Activated CD4-positive, alpha-beta T cell treated with anti-CD3 and anti-CD28 coated beads for 36 hours (primary cell): Measurements from ENCODE around the gene PCDHB13. TPM values are rescaled to one million over a fixed set of nuclear protein-coding genes. Genes with fewer than 3 reads are reported as not detected.

Experiments used
- total RNA-seq, 2 experiments: library from RNA; stranded (reverse); gene quantifications; one replicate each; pipeline ENCODE4 v1.2.3, GENCODE V29; 2021

The PCDHB13 gene
- total RNA-seq, 2 experiments from 2014 or later: not detected

Other genes starting within 250 kb of the PCDHB13 start
- not detected for gene PCDHAC2, start 247.4 kb upstream of the PCDHB13 start, total RNA-seq
- gene PCDHB1, start 162.5 kb upstream of the PCDHB13 start, total RNA-seq: not detected
- not detected for gene PCDHB2, start 119.3 kb upstream of the PCDHB13 start, total RNA-seq
- gene PCDHB3, start 113.4 kb upstream of the PCDHB13 start, total RNA-seq: not detected
- not detected for gene PCDHB4, start 92.1 kb upstream of the PCDHB13 start, total RNA-seq
- gene PCDHB5, start 78.7 kb upstream of the PCDHB13 start, total RNA-seq: not detected
- not detected for gene PCDHB6, start 63.9 kb upstream of the PCDHB13 start, total RNA-seq
- gene PCDHB7, start 41.3 kb upstream of the PCDHB13 start, total RNA-seq: not detected
- gene PCDHB8, start 36.1 kb upstream of the PCDHB13 start, total RNA-seq: not detected
- not detected for gene PCDHB16, start 31.5 kb upstream of the PCDHB13 start, total RNA-seq
- not detected for gene PCDHB9, start 26.8 kb upstream of the PCDHB13 start, total RNA-seq
- not detected for gene PCDHB10, start 21.6 kb upstream of the PCDHB13 start, total RNA-seq
- gene PCDHB11, start 14.3 kb upstream of the PCDHB13 start, total RNA-seq: not detected
- not detected for gene PCDHB12, start 5.2 kb upstream of the PCDHB13 start, total RNA-seq
- gene PCDHB14, start 9.4 kb downstream of the PCDHB13 start, total RNA-seq: not detected
- not detected for gene PCDHB15, start 31.5 kb downstream of the PCDHB13 start, total RNA-seq
- gene SLC25A2, start 90.1 kb downstream of the PCDHB13 start, total RNA-seq: under 1 TPM; 0.27 to 0.30 TPM
- gene TAF7, start 106.9 kb downstream of the PCDHB13 start, total RNA-seq: 10 to 100 TPM; 45.2 to 54.4 TPM
- under 1 TPM in 1 of 2 experiments, not detected in 1; 0.05 TPM for gene PCDHGA1, start 116.6 kb downstream of the PCDHB13 start, total RNA-seq
- not detected for gene PCDHGA2, start 124.8 kb downstream of the PCDHB13 start, total RNA-seq
- gene PCDHGA3, start 129.9 kb downstream of the PCDHB13 start, total RNA-seq: not detected
- not detected for gene PCDHGB1, start 136.2 kb downstream of the PCDHB13 start, total RNA-seq
- gene PCDHGA4, start 141.1 kb downstream of the PCDHB13 start, total RNA-seq: under 1 TPM; 0.11 TPM
- under 1 TPM; 0.07 to 0.18 TPM for gene PCDHGB2, start 146.1 kb downstream of the PCDHB13 start, total RNA-seq
- gene PCDHGA5, start 150.2 kb downstream of the PCDHB13 start, total RNA-seq: under 1 TPM; 0.07 to 0.09 TPM
- gene PCDHGB3, start 156.3 kb downstream of the PCDHB13 start, total RNA-seq: not detected
- under 1 TPM; 0.05 to 0.14 TPM for gene PCDHGA6, start 160.0 kb downstream of the PCDHB13 start, total RNA-seq
- not detected for gene PCDHGA7, start 168.8 kb downstream of the PCDHB13 start, total RNA-seq
- gene PCDHGB4, start 173.8 kb downstream of the PCDHB13 start, total RNA-seq: under 1 TPM in 1 of 2 experiments, not detected in 1; 0.09 TPM
- gene PCDHGA8, start 178.7 kb downstream of the PCDHB13 start, total RNA-seq: not detected
- under 1 TPM; 0.05 to 0.09 TPM for gene PCDHGB5, start 184.0 kb downstream of the PCDHB13 start, total RNA-seq
- gene PCDHGA9, start 188.9 kb downstream of the PCDHB13 start, total RNA-seq: under 1 TPM in 1 of 2 experiments, not detected in 1; 0.09 TPM
- not detected for gene PCDHGB6, start 194.1 kb downstream of the PCDHB13 start, total RNA-seq
- under 1 TPM in 1 of 2 experiments, not detected in 1; 0.07 TPM for gene PCDHGA10, start 199.1 kb downstream of the PCDHB13 start, total RNA-seq
- not detected for gene PCDHGB7, start 203.8 kb downstream of the PCDHB13 start, total RNA-seq
- under 1 TPM in 1 of 2 experiments, not detected in 1; 0.07 TPM for gene PCDHGA11, start 207.1 kb downstream of the PCDHB13 start, total RNA-seq
- under 1 TPM; 0.07 to 0.09 TPM for gene PCDHGA12, start 216.6 kb downstream of the PCDHB13 start, total RNA-seq